Prostate gland (tissue), 2 donors: ENCODE data around the gene SKAP1. TPM values are rescaled to one million over a fixed set of nuclear protein-coding genes. Genes with fewer than 3 reads are reported as not detected.

Source experiments
- DNase-seq: peaks from one replicate; pipeline ENCODE4 v3.0.0-alpha.2; 2019; ENCODE audit warnings: low spot score
- H3K27ac ChIP-seq, 2 donors: fragments of 200-600 bp; sonication (generic); 2 replicates each; pipeline ENCODE4 v1.5.1; 2017 to 2019
- H3K27me3 ChIP-seq: fragments of 200-600 bp; sonication (generic); replicated peaks from 2 replicates; pipeline ENCODE4 v1.5.1; 2019; ENCODE audit not compliant: insufficient read depth
- H3K36me3 ChIP-seq, 2 donors: fragments of 200-600 bp; sonication (generic); 1 replicate in 1 of 2; 2 replicates in 1 of 2; pipeline versions ENCODE4 v1.5.1 to v1.8.1; 2017 to 2019
- H3K4me1 ChIP-seq: fragments of 200-600 bp; sonication (generic); replicated peaks from 2 replicates; pipeline ENCODE4 v1.5.1; 2019
- H3K4me3 ChIP-seq, 2 donors: fragments of 200-600 bp; sonication (generic); 2 replicates each; pipeline ENCODE4 v1.5.1; 2017 to 2019
- H3K9me3 ChIP-seq: fragments of 200-600 bp; sonication (generic); 2 replicates; pipeline ENCODE4 v1.5.1; 2017
- CTCF ChIP-seq, 4 experiments: fragments of 200-600 bp in 2 of 4; fragments of 450-650 bp in 2 of 4; sonication (generic) in 2 of 4; IDR thresholded peaks; 1 replicate in 3 of 4; 2 replicates in 1 of 4; pipeline ENCODE4 v1.5.1; 2016 to 2019; ENCODE audit warnings: antibody characterized with exemption in 4 of 4, mild to moderate bottlenecking in 2 of 4, moderate library complexity in 2 of 4
- POLR2A ChIP-seq: fragments of 450-650 bp; IDR thresholded peaks from one replicate; pipeline ENCODE4 v1.6.1; 2016; ENCODE audit warnings: antibody characterized with exemption, mild to moderate bottlenecking
- POLR2AphosphoS5 ChIP-seq: sonication (generic); formaldehyde crosslinking; IDR thresholded peaks from one replicate; pipeline ENCODE4 v1.6.1; 2017; ENCODE audit warnings: antibody characterized with exemption
- WGBS: methylation state at CpG from one replicate; pipeline ENCODE4 v1.1.5; 2018; 5-methylcytosine and 5-hydroxymethylcytosine counted together
- intact Hi-C: fragments of 100-400 bp; cut with DNase I; formaldehyde crosslinking; loops from one replicate; pipeline ENCODE4 v1.14.2; 2022
- total RNA-seq, 2 donors: library from RNA; depleted of rRNA; stranded (reverse); fragments of >200 nt; gene quantifications; one replicate each; pipeline ENCODE4 v1.1.0, GENCODE V29; 2016

Gene SKAP1
- 1 to 10 TPM; 1.1 to 1.4 TPM for total RNA-seq

GRCh38 chr17:48429638-48430586 is at the start of gene SKAP1:
TSS of gene SKAP1 (minus strand) at chr17:48430214.
- Histone ChIP-seq H3K27me3 (peaks cover 8% of the 10 kb centered on the region), H3K4me3 (peak within 1 kb of the TSS in 1 of 2 donors; percentile 10), H3K9me3 (no peaks in the 10 kb centered on the region), H3K36me3 (no peaks in the 10 kb centered on the region), H3K4me1 (no peaks in the 10 kb centered on the region), H3K27ac (no peak within 1 kb of the TSS)
- 27% methylated on average over 39 of the region's 65 CpGs for WGBS
- TF ChIP-seq POLR2AphosphoS5 (no peak), CTCF (IDR thresholded peaks at IDR 0.05) (no peak), POLR2A (no peak)
- intact Hi-C loops, result no loop called here
- DNase-seq, result no peak

- TF ChIP-seq POLR2AphosphoS5 (no peak), POLR2A (no peak), CTCF (IDR thresholded peaks at IDR 0.05) (no peak)
- no peak overlapping the region for H3K27ac ChIP-seq
- H3K4me3 ChIP-seq, result no peak overlapping the region
- DNase-seq, result no peak
- no peaks in the 10 kb centered on the region for H3K27me3 ChIP-seq
- no peaks in the 10 kb centered on the region for H3K4me1 ChIP-seq
- WGBS, result 66% methylated on average over 2 of the region's 2 CpGs
- H3K36me3 ChIP-seq, result no peaks in the 10 kb centered on the region
- H3K9me3 ChIP-seq, result no peaks in the 10 kb centered on the region
- intact Hi-C loops, result no loop called here
Measured at GRCh38 chr17:48479014-48479402, 49.0 kb upstream of the SKAP1 start.

GRCh38 chr17:48478224-48479013 is 48.4 kb upstream of the SKAP1 start:
- H3K4me3 ChIP-seq, result no peak overlapping the region
- no peaks in the 10 kb centered on the region for H3K36me3 ChIP-seq
- 77% methylated on average over 9 of the region's 9 CpGs for WGBS
- no peak for DNase-seq
- no peak for TF ChIP-seq POLR2A
- no peak for TF ChIP-seq CTCF (IDR thresholded peaks at IDR 0.05)
- TF ChIP-seq POLR2AphosphoS5, result no peak
- no peaks in the 10 kb centered on the region for H3K27me3 ChIP-seq
- no peaks in the 10 kb centered on the region for H3K9me3 ChIP-seq
- intact Hi-C loops, result no loop called here
- no peak overlapping the region for H3K27ac ChIP-seq
- H3K4me1 ChIP-seq, result no peaks in the 10 kb centered on the region

GRCh38 chr17:48477221-48477620 is 47.2 kb upstream of the SKAP1 start:
- no peak for TF ChIP-seq POLR2A
- no peak for TF ChIP-seq POLR2AphosphoS5
- no peak for TF ChIP-seq CTCF (IDR thresholded peaks at IDR 0.05)
- Histone ChIP-seq H3K27ac (no peak overlapping the region), H3K9me3 (no peaks in the 10 kb centered on the region), H3K4me1 (no peaks in the 10 kb centered on the region), H3K36me3 (no peaks in the 10 kb centered on the region), H3K4me3 (no peak overlapping the region), H3K27me3 (no peaks in the 10 kb centered on the region)
- intact Hi-C loops, result no loop called here
- no peak for DNase-seq
- WGBS, result 45% methylated on average over 1 of the region's 1 CpG
